GM19455 (cell line): ENCODE data around the gene TP53BP1.
A peak's percentile ranks its signal among the peaks of the same experiment; 100 is the strongest.
"Not testable (repeated sequence)": the region's sequence is repeated elsewhere in the genome, so short reads cannot be mapped to it uniquely, and the experiment has no call there.

ENCODE experiments used
- ATAC-seq: cut with Tn5 transposase; IDR thresholded peaks from one replicate; pipeline ENCODE4 v1.9.1; 2021; ENCODE audit not compliant: unreplicated experiment

Gene TP53BP1

GRCh38 chr15:43492673-43493601 is at the start of gene TP53BP1:
Gene TP53BP1 (minus strand): TSS chr15:43493156. CDS start chr15:43493043, 113 bp downstream.
- peak; percentile 96 for ATAC-seq

GRCh38 chr15:43541785-43542184 is 48.8 kb upstream of the TP53BP1 start:
- no peak for ATAC-seq

GRCh38 chr15:43538091-43538490 is 45.1 kb upstream of the TP53BP1 start:
- no peak for ATAC-seq

- ATAC-seq = no peak
These were observed 41.9 kb upstream of the TP53BP1 start for GRCh38 chr15:43534897-43535296.

- ATAC-seq = not testable (repeated sequence)
These were observed 39.9 kb upstream of the TP53BP1 start for GRCh38 chr15:43532826-43533225.

GRCh38 chr15:43531018-43531670 is 38.2 kb upstream of the TP53BP1 start:
- ATAC-seq = no peak

- ATAC-seq = no peak
These were observed 36.8 kb upstream of the TP53BP1 start for GRCh38 chr15:43529587-43530345.

- ATAC-seq = no peak
These were observed 36.2 kb upstream of the TP53BP1 start for GRCh38 chr15:43529141-43529540.

GRCh38 chr15:43528542-43529007 is 35.6 kb upstream of the TP53BP1 start:
- ATAC-seq = no peak

- no peak for ATAC-seq
These were observed 35.0 kb upstream of the TP53BP1 start for GRCh38 chr15:43527802-43528541.

GRCh38 chr15:43527016-43527801 is 34.3 kb upstream of the TP53BP1 start:
- no peak for ATAC-seq

- no peak for ATAC-seq
These were observed 33.4 kb upstream of the TP53BP1 start for GRCh38 chr15:43526261-43526930.

- ATAC-seq = no peak
These were observed 32.2 kb upstream of the TP53BP1 start for GRCh38 chr15:43525131-43525530.

- no peak for ATAC-seq
These were observed 31.4 kb upstream of the TP53BP1 start for GRCh38 chr15:43524254-43524845.

- no peak for ATAC-seq
These were observed 30.7 kb upstream of the TP53BP1 start for GRCh38 chr15:43523646-43524045.

GRCh38 chr15:43522247-43522646 is 29.3 kb upstream of the TP53BP1 start:
- ATAC-seq = no peak

- ATAC-seq = no peak
These were observed 28.5 kb upstream of the TP53BP1 start for GRCh38 chr15:43521419-43521818.

- no peak for ATAC-seq
These were observed 27.2 kb upstream of the TP53BP1 start for GRCh38 chr15:43520138-43520537.

- no peak for ATAC-seq
These were observed 26.2 kb upstream of the TP53BP1 start for GRCh38 chr15:43519196-43519595.
